Fibroblast of villous mesenchyme (primary cell): ENCODE data around the gene FRMD4A. TPM values are rescaled to one million over a fixed set of nuclear protein-coding genes. Genes with fewer than 3 reads are reported as not detected.
"Not testable (repeated sequence)": the region's sequence is repeated elsewhere in the genome, so short reads cannot be mapped to it uniquely, and the experiment has no call there.

Source experiments
- DNase-seq: peaks from one replicate; pipeline ENCODE4 v3.0.0-alpha.2; 2010; ENCODE audit warnings: low read depth
- H3K4me3 ChIP-seq: 2 replicates; pipeline ENCODE4 v1.5.1; 2011; ENCODE audit warnings: low read depth, mild to moderate bottlenecking, low read length
- total RNA-seq: library from RNA; depleted of rRNA; stranded (reverse); fragments of >200 nt; gene quantifications from 2 replicates; pipeline ENCODE4 v1.2.3, GENCODE V29; 2012
- TF ChIP-seq, protein P1 (sequence below): IDR thresholded peaks from 2 replicates; pipeline ENCODE4 v1.5.1; 2012; ENCODE audit warnings: low read depth, mild to moderate bottlenecking, low read length; ENCODE audit not compliant: insufficient read depth

FRMD4A gene
- total RNA-seq, 1 donor, result 40.2 TPM

DNA sequence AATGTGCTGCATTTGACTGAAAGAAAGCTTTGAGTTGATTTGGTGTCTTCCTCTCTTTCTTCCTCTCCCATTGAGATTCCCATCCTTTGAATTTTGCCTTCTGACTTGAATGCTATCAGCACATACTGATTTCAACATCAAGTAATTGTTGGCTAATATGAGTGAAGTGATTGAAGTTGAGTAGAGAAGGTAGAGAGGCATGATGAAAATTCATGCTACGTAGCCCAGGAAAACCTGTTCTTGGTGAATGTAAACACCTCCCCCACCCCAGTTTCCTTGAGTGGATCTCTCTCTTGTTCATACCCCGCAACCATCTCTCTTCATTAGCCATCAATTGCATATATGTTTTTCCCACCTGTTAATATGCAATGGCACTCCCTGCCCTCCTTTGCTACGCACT is 193.3 kb downstream of the FRMD4A start:
- H3K4me3 ChIP-seq, result no peak overlapping the region
- TF ChIP-seq, protein P1, sequence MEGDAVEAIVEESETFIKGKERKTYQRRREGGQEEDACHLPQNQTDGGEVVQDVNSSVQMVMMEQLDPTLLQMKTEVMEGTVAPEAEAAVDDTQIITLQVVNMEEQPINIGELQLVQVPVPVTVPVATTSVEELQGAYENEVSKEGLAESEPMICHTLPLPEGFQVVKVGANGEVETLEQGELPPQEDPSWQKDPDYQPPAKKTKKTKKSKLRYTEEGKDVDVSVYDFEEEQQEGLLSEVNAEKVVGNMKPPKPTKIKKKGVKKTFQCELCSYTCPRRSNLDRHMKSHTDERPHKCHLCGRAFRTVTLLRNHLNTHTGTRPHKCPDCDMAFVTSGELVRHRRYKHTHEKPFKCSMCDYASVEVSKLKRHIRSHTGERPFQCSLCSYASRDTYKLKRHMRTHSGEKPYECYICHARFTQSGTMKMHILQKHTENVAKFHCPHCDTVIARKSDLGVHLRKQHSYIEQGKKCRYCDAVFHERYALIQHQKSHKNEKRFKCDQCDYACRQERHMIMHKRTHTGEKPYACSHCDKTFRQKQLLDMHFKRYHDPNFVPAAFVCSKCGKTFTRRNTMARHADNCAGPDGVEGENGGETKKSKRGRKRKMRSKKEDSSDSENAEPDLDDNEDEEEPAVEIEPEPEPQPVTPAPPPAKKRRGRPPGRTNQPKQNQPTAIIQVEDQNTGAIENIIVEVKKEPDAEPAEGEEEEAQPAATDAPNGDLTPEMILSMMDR, result no peak
- DNase-seq, result no peak

DNA sequence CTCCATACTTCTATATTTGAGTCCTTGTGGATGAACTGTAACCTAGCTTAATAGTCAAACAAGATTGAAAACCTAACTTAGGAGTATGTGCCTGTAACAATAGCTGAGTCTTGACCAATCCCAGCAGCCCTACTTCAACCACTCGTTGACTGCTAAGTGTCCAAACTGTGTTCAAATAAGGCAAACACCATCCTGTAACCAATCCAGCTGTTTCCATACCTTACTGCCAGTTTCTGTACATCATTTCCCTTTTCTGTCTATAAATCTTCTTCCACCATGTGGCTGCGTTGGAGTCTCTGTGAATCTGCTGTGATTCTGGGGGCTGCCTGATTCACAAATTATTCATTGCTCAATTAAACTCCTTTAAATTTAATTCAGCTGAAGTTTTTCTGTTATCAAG is 195.5 kb downstream of the FRMD4A start:
- DNase-seq, H3K4me3 ChIP-seq: not testable (repeated sequence)

DNA sequence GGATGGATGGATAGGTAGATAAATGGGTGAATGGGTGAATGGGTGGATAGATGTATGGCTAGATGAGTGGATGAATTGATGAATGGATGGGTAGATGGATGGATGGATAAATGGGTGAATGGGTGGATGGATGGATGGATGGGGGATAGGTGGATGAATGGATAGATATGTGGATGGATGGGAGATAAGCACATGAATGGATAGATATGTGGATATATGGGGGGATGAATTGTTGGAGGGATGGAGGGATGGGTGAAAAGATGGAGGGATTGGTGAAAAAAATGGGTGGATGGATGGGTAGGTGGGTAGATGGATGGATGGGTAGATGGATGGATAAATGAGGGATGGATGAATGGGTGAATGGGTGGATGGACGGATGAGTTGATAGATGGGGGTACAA is 196.4 kb downstream of the FRMD4A start:
- no peak for DNase-seq
- no peak overlapping the region for H3K4me3 ChIP-seq
- TF ChIP-seq, protein P1, result no peak

DNA sequence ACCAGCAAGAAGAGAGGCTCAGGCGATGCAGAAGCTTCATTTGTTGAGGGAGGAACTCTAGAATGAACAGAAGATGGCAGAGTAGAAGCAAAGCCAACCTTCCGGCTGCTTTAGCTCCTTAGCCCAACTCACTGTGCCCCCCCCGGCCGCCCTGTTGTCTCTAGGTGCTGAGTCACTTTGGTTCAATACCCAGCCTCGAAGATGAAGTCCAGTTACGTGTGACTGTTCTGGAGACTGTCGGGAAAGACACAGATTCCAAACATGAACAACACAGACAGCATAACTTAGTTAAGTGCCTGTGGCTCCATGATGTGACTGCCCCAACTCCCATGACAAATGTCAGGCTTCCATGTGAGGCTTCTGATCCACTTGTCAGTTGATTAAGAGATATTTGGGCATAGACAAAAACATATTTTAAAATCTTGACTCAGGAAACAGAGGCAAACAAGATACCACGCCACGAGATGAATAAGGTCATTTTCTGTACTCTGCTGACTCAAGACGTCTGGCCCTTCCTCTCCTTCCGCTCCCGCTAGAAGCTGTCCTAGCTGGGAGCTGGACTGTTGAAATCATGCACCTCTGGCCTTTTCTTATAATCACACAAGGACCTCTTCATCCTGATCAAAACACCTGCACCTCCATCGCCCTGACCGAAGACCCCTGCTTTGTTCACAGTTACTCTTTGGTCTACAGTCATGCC is 199.3 kb downstream of the FRMD4A start:
- H3K4me3 ChIP-seq, result no peak overlapping the region
- no peak for DNase-seq
- TF ChIP-seq, protein P1, result no peak

DNA sequence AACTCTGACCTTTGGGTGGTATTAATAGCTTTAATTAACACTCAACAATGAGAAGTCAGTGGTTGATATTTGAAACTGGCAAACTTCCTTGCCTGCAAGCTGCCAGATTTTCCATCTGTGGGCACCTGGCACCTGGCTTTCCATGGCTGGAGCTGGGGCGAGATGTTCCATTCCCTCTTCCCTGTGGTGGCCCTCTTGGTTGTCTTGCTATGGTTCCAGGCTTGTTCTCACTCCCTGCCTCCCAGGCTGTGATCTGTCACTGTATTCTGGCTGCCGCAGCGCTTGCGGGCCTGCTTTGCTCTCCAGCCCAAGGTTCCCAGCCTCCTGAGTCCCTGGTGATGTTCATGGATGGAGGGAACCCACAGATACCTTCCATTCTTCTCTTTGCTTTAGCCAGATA is 201.0 kb downstream of the FRMD4A start:
- H3K4me3 ChIP-seq, result no peak overlapping the region
- no peak for DNase-seq
- TF ChIP-seq, protein P1, result no peak

DNA sequence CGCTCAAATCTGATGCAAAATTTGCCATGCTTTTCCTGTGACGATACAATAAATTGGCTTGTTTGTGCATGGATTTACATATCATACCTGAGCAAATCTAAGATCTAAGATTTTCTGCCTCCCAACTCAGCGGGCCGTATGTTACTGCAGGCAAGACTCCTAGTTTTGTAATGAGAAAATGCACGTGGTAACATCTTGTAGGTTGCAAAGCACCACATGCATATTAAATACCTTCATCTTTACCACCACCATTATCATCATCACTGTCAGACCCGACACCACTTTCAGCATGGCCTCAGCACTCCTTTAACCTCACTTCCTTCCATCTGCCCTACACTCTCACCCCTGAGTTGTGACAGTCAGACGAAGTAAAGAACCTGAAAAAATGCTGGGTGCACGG is 202.2 kb downstream of the FRMD4A start:
- DNase-seq, result no peak
- no peak overlapping the region for H3K4me3 ChIP-seq
- TF ChIP-seq, protein P1, result no peak

DNA sequence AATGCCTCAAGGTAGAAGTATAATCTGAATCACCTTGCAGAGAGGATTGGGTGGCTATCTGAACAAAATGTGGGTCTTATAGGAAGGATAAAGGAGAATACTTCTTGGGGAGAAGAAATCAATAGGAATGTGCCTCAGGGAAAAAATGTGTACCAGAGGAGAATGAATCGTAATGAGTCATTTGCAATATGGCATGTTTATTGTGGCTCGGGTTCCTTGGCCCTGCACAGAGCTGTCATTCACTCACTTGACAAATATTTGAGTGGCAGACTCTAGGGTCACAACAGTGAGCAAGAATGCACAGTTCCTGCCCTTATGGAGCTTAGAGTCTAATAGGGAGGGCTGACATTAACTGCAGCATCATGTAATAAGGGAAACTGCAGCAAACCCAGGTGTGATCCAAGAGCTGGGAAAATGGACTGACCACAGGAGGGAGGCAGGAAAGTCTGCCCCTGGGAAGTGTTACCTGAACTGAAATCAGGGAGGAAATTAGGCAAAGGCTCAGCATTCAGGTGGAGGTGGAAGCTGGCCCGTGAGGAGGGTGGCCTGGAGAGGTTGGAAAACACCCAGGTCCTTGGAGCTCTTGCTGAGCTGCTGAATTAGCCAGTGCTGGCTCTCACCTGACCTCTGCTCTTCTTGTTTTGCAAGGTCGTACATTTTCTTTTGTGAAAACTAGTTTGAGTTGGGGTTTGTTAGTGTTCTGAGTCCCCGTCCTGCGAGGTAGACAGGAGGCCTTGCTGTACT is 203.9 kb downstream of the FRMD4A start:
- DNase-seq, result no peak
- TF ChIP-seq, protein P1, result no peak

More for the DNA sequence above, 203.9 kb downstream of the FRMD4A start:
- H3K4me3 ChIP-seq, result no peak overlapping the region
